PC-9 (cell line): Measurements from ENCODE around the gene TBC1D2B. TPM values are rescaled to one million over a fixed set of nuclear protein-coding genes. Genes with fewer than 3 reads are reported as not detected.

Experiments used
- BruUV-seq: library from RNA; stranded (reverse); fragments of 400-500 nt; replicated peaks from 2 replicates; lab custom pipeline; 2021; lab: Mats Ljungman, UMichigan
- CTCF ChIA-PET: fragments of 300-600 bp; sonication (Branson Sonifier 250); formaldehyde crosslinking; loops from one replicate; lab custom pipeline; 2022; ENCODE audit warnings: antibody characterized with exemption; lab: Charles Lee
- POLR2A ChIA-PET: fragments of 300-600 bp; sonication (Branson Sonifier 250); formaldehyde crosslinking; loops from one replicate; lab custom pipeline; 2022; ENCODE audit warnings: antibody characterized with exemption; ENCODE audit not compliant: unreplicated experiment; lab: Charles Lee
- DNase-seq, 2 experiments: peaks; one replicate each; pipeline versions ENCODE4 v3.0.0 to v3.0.0-alpha.2; 2015 to 2022; ENCODE audit warnings: mixed read lengths in 1 of 2
- H2AFZ ChIP-seq: fragments of 200-600 bp; sonication (generic); 2 replicates; pipeline ENCODE4 v1.8.1; 2017; ENCODE audit warnings: antibody characterized with exemption
- H3F3A ChIP-seq: fragments of 200-600 bp; sonication (generic); 2 replicates; pipeline ENCODE4 v1.8.1; 2017; ENCODE audit warnings: antibody characterized with exemption, mild to moderate bottlenecking, low read depth; ENCODE audit not compliant: insufficient read depth
- H3K27ac ChIP-seq: fragments of 200-600 bp; sonication (generic); 2 replicates; pipeline ENCODE4 v1.6.1; 2016; ENCODE audit warnings: mixed run types
- H3K27me3 ChIP-seq: fragments of 200-600 bp; sonication (generic); 2 replicates; pipeline ENCODE4 v1.6.1; 2016; ENCODE audit warnings: low read depth, mixed run types; ENCODE audit not compliant: insufficient read depth
- H3K36me3 ChIP-seq: fragments of 200-600 bp; sonication (generic); 2 replicates; pipeline ENCODE4 v1.6.1; 2016; ENCODE audit warnings: low read depth, mixed run types
- H3K4me1 ChIP-seq: fragments of 200-600 bp; sonication (generic); replicated peaks from 2 replicates; pipeline ENCODE4 v1.6.1; 2016; ENCODE audit warnings: mixed run types; ENCODE audit not compliant: insufficient read depth
- H3K4me2 ChIP-seq: fragments of 200-600 bp; sonication (generic); 2 replicates; pipeline ENCODE4 v1.6.1; 2017; ENCODE audit warnings: mixed run types
- H3K4me3 ChIP-seq: fragments of 200-600 bp; sonication (generic); 2 replicates; pipeline ENCODE4 v1.6.1; 2016; ENCODE audit warnings: mixed run types
- H3K79me2 ChIP-seq: fragments of 200-600 bp; sonication (generic); 2 replicates; pipeline ENCODE4 v1.6.1; 2017; ENCODE audit warnings: low read depth, mixed run types
- H3K9me2 ChIP-seq: fragments of 200-600 bp; sonication (generic); 2 replicates; pipeline ENCODE4 v1.8.1; 2017; ENCODE audit warnings: mild to moderate bottlenecking; ENCODE audit not compliant: insufficient read depth
- H3K9me3 ChIP-seq: fragments of 200-600 bp; sonication (generic); 2 replicates; pipeline ENCODE4 v1.8.1; 2016; ENCODE audit warnings: low read depth; ENCODE audit not compliant: insufficient read depth
- H4K20me1 ChIP-seq: fragments of 200-600 bp; sonication (generic); 2 replicates; pipeline ENCODE4 v1.8.1; 2017; ENCODE audit not compliant: insufficient read depth
- CTCF ChIP-seq: fragments of 200-600 bp; sonication (generic); conservative IDR thresholded peaks from 2 replicates; pipeline ENCODE4 v1.6.1; 2017; ENCODE audit warnings: mixed run types, antibody characterized with exemption, mild to moderate bottlenecking, moderate library complexity
- EZH2 ChIP-seq: fragments of 200-600 bp; sonication (generic); IDR thresholded peaks from 2 replicates; pipeline ENCODE4 v1.8.0; 2017; ENCODE audit warnings: antibody characterized with exemption, low read depth
- intact Hi-C: fragments of 100-400 bp; cut with micrococcal nuclease; formaldehyde crosslinking; loops from one replicate; pipeline ENCODE4 v1.10.0; 2022; ENCODE audit not compliant: unreplicated experiment
- total RNA-seq: library from RNA; stranded (reverse); gene quantifications from 2 replicates; pipeline ENCODE4 v1.2.3, GENCODE V29; 2021

The TBC1D2B gene
- total RNA-seq, 1 experiment from 2014 or later, result 27.7 TPM

GRCh38 chr15:78006567-78007205 is 70.8 kb downstream of the TBC1D2B start:
- ChIA-PET CTCF (interaction anchor here (0.6 kb wide), 1 partner anchor 70 kb away, joined by 3 read pairs; no protein-coding TSS in a partner anchor), POLR2A (interaction anchor here (0.6 kb wide), 2 partner anchors 12 to 69 kb away, joined by 3 to 8 read pairs; no protein-coding TSS in a partner anchor)
- H3K9me3 ChIP-seq, result no peaks in the 10 kb centered on the region
- no peak overlapping the region for H3K4me3 ChIP-seq
- DNase-seq, result no peak
- peaks cover 32% of the 10 kb centered on the region for H3F3A ChIP-seq
- H3K27ac ChIP-seq, result no peak overlapping the region
- BruUV-seq, result no TSS peak
- no peaks in the 10 kb centered on the region for H3K27me3 ChIP-seq
- peaks cover 26% of the 10 kb centered on the region for H3K4me1 ChIP-seq
- H3K9me2 ChIP-seq, result no peaks in the 10 kb centered on the region
- no peaks in the 10 kb centered on the region for H3K79me2 ChIP-seq
- H3K36me3 ChIP-seq, result 0 out of 2 replicates have a peak, but pooled peaks cover 4% of the 10 kb centered on the region
- TF ChIP-seq CTCF (no peak), EZH2 (no peak)
- no peak overlapping the region for H3K4me2 ChIP-seq
- H2AFZ ChIP-seq, result no peak overlapping the region
- intact Hi-C loops, result no loop called here
- no peaks in the 10 kb centered on the region for H4K20me1 ChIP-seq

GRCh38 chr15:78004919-78005634 is 72.4 kb downstream of the TBC1D2B start:
- H3K79me2 ChIP-seq, result no peaks in the 10 kb centered on the region
- no peaks in the 10 kb centered on the region for H3K36me3 ChIP-seq
- H3K4me3 ChIP-seq, result no peak overlapping the region
- CTCF ChIA-PET, result interaction anchor here (0.6 kb wide), 1 partner anchor 294 kb away, joined by 3 read pairs; the partner anchor contains the start of gene SKIC8
- H3K9me3 ChIP-seq, result no peaks in the 10 kb centered on the region
- TF ChIP-seq CTCF (no peak), EZH2 (no peak)
- H3K4me1 ChIP-seq, result peaks cover 25% of the 10 kb centered on the region
- H3K27ac ChIP-seq, result no peak overlapping the region
- H2AFZ ChIP-seq, result no peak overlapping the region
- H3K9me2 ChIP-seq, result no peaks in the 10 kb centered on the region
- H4K20me1 ChIP-seq, result no peaks in the 10 kb centered on the region
- no peaks in the 10 kb centered on the region for H3K27me3 ChIP-seq
- POLR2A ChIA-PET, result no interaction called here
- no TSS peak for BruUV-seq
- H3F3A ChIP-seq, result peaks cover 32% of the 10 kb centered on the region
- no peak overlapping the region for H3K4me2 ChIP-seq
- intact Hi-C loops, result no loop called here
- no peak for DNase-seq

- intact Hi-C loops, result no loop called here
- no TSS peak for BruUV-seq
- CTCF ChIA-PET, result no interaction called here
- Histone ChIP-seq H3K4me2 (no peak overlapping the region), H3K4me3 (no peak overlapping the region), H3K27me3 (no peaks in the 10 kb centered on the region), H3K36me3 (no peaks in the 10 kb centered on the region), H3K79me2 (no peaks in the 10 kb centered on the region), H3K9me2 (no peaks in the 10 kb centered on the region), H3F3A (peaks cover 31% of the 10 kb centered on the region), H2AFZ (no peak overlapping the region), H4K20me1 (no peaks in the 10 kb centered on the region), H3K9me3 (no peaks in the 10 kb centered on the region), H3K4me1 (peaks cover 25% of the 10 kb centered on the region), H3K27ac (no peak overlapping the region)
- TF ChIP-seq CTCF, result no peak
- no peak for TF ChIP-seq EZH2
- POLR2A ChIA-PET, result no interaction called here
- DNase-seq, result no peak
Measured at GRCh38 chr15:78004222-78004727, 73.2 kb downstream of the TBC1D2B start.
